BJ (cell line): Measurements from ENCODE around the gene ACAD8. TPM values are rescaled to one million over a fixed set of nuclear protein-coding genes. Genes with fewer than 3 reads are reported as not detected.
"Not testable (repeated sequence)": the region's sequence is repeated elsewhere in the genome, so short reads cannot be mapped to it uniquely, and the experiment has no call there.

Experiments used
- CTCF ChIA-PET: fragments of 350-600 bp; formaldehyde crosslinking; extraction: SDS; loops from one replicate; lab custom pipeline; 2021; ENCODE audit warnings: antibody characterized with exemption, inconsistent platforms; lab: Yijun Ruan, JAX
- POLR2A ChIA-PET: fragments of 300-600 bp; sonication (Branson Sonifier 250); formaldehyde crosslinking; extraction: SDS; loops from one replicate; lab custom pipeline; 2021; ENCODE audit warnings: antibody characterized with exemption; lab: Charles Lee
- DNase-seq: peaks from one replicate; pipeline ENCODE4 v3.0.0-alpha.2; 2011; ENCODE audit warnings: low read depth
- H3K27me3 ChIP-seq: 2 replicates; pipeline ENCODE4 v1.6.0; 2011; ENCODE audit warnings: low read length; ENCODE audit not compliant: control insufficient read depth, insufficient read depth
- H3K36me3 ChIP-seq: 2 replicates; pipeline ENCODE4 v1.5.1; 2011; ENCODE audit warnings: low read length; ENCODE audit not compliant: control insufficient read depth, insufficient read depth
- H3K4me3 ChIP-seq: 2 replicates; pipeline ENCODE4 v1.5.1; 2011; ENCODE audit warnings: low read depth, mild to moderate bottlenecking, control low read depth, low read length
- polyA plus RNA-seq: library from polyadenylated mRNA; depleted of rRNA; stranded (reverse); fragments of >200 nt; gene quantifications from 2 replicates; pipeline ENCODE4 v1.2.3, GENCODE V29; 2011
- TF ChIP-seq, protein P1 (sequence below): IDR thresholded peaks from 2 replicates; pipeline ENCODE4 v1.5.1; 2011; ENCODE audit warnings: low read depth, mild to moderate bottlenecking, control low read depth, inconsistent platforms, low read length, moderate library complexity; ENCODE audit not compliant: insufficient read depth

Gene ACAD8
- polyA plus RNA-seq, 1 experiment = 19.4 TPM

DNA sequence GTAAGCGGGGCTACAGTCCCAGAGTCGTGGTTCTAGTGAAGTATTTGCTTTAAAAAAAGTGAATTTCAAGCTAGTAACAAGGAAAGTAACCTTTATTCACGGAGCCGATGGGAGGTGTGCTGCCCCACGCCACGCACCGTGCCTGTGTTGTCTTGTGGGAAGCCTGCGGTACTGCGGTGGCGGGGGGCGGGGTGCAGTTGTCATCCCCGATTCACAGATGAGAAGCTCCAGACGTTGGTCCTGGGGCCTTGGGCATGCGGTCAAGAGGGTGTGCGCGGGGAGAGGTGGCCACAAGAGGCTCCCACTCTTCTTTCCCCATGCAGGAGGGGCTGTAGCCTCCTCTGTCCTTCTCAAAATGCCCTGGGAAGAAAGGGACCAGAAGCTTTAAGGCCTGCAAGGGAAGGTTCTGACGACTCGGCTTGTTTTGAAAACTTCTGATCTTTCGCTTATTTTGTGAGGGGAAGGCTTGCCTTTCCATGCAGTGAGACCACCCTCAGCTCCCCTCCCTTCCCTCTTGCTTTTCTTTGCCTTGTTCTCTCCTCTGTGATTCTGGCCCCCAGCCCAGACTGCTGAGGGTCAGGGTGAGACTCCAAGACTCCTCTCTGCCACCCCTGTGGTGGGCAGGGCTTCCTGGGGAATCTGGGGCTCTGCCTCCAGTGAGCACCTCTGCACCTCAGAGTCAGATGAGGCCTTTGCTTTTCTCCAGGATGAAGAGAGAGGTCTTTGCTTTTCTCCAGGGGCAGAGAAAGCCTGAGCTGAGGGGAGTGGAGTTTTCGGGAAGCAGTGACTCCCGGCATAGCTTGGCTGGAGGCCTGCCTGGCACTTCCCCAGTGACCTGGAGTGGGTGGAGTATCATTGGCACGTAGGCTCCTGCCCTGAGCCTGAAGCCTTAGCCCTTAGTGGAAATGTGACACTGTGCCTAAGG is 29.0 kb downstream of the ACAD8 start:
- CTCF ChIA-PET = interaction anchor here (1.8 kb wide), 1 partner anchor 20 kb away, joined by 5 read pairs; no protein-coding TSS in a partner anchor
- Histone ChIP-seq H3K36me3 (no peaks in the 10 kb centered on the region), H3K27me3 (peaks cover 9% of the 10 kb centered on the region), H3K4me3 (no peak overlapping the region)
- no peak for DNase-seq
- TF ChIP-seq, protein P1, sequence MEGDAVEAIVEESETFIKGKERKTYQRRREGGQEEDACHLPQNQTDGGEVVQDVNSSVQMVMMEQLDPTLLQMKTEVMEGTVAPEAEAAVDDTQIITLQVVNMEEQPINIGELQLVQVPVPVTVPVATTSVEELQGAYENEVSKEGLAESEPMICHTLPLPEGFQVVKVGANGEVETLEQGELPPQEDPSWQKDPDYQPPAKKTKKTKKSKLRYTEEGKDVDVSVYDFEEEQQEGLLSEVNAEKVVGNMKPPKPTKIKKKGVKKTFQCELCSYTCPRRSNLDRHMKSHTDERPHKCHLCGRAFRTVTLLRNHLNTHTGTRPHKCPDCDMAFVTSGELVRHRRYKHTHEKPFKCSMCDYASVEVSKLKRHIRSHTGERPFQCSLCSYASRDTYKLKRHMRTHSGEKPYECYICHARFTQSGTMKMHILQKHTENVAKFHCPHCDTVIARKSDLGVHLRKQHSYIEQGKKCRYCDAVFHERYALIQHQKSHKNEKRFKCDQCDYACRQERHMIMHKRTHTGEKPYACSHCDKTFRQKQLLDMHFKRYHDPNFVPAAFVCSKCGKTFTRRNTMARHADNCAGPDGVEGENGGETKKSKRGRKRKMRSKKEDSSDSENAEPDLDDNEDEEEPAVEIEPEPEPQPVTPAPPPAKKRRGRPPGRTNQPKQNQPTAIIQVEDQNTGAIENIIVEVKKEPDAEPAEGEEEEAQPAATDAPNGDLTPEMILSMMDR = no peak
- POLR2A ChIA-PET = no interaction called here

DNA sequence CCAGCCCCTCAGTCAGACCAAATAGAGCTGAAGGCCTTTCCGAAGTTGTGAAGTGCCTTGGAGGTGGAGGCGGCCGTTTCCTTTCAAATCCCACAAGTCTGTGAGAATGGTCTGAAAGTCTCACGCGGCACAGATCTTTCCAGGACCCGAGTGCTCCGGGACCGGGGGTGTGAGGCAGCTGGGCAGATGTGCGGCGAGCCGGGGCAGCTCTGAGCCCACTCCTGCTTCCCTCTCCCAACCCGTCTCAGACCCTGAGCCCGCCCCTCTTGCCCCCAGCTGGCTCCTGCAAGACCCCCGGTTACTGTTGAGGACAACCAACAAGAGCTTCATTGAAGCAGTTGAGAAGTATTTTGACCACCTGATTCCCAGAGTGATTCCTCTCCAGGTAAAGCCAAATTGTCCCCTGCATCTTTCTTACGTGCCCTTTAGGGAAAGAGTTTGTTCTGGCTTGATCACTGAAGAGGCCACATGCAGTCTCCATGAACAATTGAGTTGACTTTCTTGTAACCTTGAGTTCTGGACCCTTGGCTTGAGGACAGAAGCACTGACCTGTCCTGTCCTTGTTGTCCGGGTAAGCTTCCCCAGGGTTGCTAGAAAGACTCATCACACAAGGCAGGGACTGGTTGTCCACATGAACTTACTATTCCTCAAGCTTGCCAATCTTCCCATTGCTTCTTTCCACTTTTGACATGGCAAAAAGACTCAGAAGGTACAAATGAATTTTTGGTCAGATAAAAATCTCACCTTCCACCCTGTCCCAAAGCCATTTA is 30.3 kb downstream of the ACAD8 start:
- POLR2A ChIA-PET = no interaction called here

DNA sequence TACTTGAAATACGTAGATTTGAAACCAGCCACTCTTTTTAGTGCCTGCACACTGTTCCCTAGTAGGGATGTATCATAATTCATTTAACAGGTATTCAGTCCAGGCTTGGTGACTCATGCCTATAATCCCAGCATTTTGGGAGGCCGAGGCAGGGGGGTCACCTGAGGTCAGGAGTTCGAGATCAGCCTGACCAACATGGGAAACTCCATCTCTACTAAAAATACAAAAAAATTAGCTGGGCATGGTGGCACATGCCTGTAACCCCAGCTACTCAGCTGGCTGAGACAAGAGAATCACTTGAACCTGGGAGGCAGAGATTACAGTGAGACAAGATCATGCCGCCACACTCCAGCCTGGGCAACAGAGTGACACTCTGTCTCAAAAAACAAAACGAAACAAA is 31.0 kb downstream of the ACAD8 start:
- CTCF ChIA-PET = interaction anchor here (0.8 kb wide), 1 partner anchor 469 kb away, joined by 4 read pairs; no protein-coding TSS in a partner anchor
- H3K36me3 ChIP-seq, H3K4me3 ChIP-seq, POLR2A ChIA-PET, H3K27me3 ChIP-seq, DNase-seq: not testable (repeated sequence)

More for the DNA sequence above, 30.3 kb downstream of the ACAD8 start:
- TF ChIP-seq, protein P1 = no peak
- CTCF ChIA-PET = interaction anchor here (1.8 kb wide), 1 partner anchor 22 kb away, joined by 5 read pairs; no protein-coding TSS in a partner anchor
- Histone ChIP-seq H3K27me3 (no peaks in the 10 kb centered on the region; the same call in 1 of the 2 replicates), H3K4me3 (no peak overlapping the region), H3K36me3 (no peaks in the 10 kb centered on the region)
- no peak for DNase-seq

DNA sequence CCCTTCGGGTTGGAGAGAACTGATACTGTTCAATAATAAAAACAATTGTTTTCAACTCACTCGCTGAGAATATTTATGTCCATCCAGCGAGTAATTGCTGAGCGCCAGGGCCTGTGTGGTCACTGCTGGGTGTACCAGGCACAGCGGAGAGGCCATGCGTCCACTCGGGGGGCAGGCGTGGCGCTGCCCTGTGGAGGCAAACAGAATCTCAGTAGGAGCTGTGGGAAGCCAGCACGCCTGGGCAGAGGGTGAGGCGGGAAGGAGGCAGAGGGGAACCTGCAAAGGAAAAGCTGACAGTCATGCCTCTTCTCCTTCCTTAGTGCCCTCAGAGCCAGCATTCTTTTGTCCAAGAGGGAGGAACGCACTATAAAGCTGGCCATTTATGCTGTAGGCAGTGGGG is 34.2 kb downstream of the ACAD8 start:
- H3K4me3 ChIP-seq = no peak overlapping the region
- ChIA-PET POLR2A (no interaction called here), CTCF (no interaction called here)
- no peaks in the 10 kb centered on the region; the same call in 1 of the 2 replicates for H3K27me3 ChIP-seq
- no peak for DNase-seq
- no peaks in the 10 kb centered on the region for H3K36me3 ChIP-seq
- TF ChIP-seq, protein P1 = no peak

DNA sequence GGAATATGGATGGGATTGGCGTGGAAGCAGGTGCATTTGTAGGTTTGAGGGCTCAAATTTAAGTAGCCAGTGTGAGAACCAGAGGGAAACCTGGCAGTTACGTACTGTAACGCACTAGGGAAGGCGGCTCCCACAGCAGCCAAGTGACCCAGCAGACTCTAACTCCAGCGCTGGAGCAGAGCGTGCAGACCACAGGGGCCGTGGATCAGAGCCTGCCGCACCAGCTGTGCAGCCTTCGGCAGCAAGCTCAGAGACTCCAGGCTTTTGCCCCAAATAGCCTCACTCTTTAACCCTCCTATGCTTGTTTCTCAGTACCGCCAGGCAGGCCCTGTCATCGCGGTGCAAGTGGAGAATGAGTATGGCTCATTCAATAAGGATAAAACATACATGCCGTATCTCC is 35.1 kb downstream of the ACAD8 start:
- H3K27me3 ChIP-seq = no peaks in the 10 kb centered on the region; the same call in 1 of the 2 replicates
- DNase-seq = no peak
- TF ChIP-seq, protein P1 = no peak
- H3K4me3 ChIP-seq = no peak overlapping the region
- no peaks in the 10 kb centered on the region for H3K36me3 ChIP-seq
- ChIA-PET CTCF (no interaction called here), POLR2A (no interaction called here)
